Kidney epithelial cell (primary cell): Measurements from ENCODE around the gene STAT5A. TPM values are rescaled to one million over a fixed set of nuclear protein-coding genes. Genes with fewer than 3 reads are reported as not detected.
A peak's percentile ranks its signal among the peaks of the same experiment; 100 is the strongest.
"Not testable (repeated sequence)": the region's sequence is repeated elsewhere in the genome, so short reads cannot be mapped to it uniquely, and the experiment has no call there.

Experiments
- DNase-seq: peaks from one replicate; pipeline ENCODE4 v3.0.0-alpha.2; 2010; ENCODE audit warnings: low read depth
- H3K27me3 ChIP-seq: 2 replicates; pipeline ENCODE4 v1.6.0; 2011; ENCODE audit warnings: low read length; ENCODE audit not compliant: control insufficient read depth, insufficient read depth
- H3K36me3 ChIP-seq: 2 replicates; pipeline ENCODE4 v1.5.1; 2011; ENCODE audit warnings: low read length; ENCODE audit not compliant: control insufficient read depth, insufficient read depth
- H3K4me3 ChIP-seq: 2 replicates; pipeline ENCODE4 v1.5.1; 2011; ENCODE audit warnings: low read depth, mild to moderate bottlenecking, control low read depth, low read length
- CTCF ChIP-seq: IDR thresholded peaks from 2 replicates; pipeline ENCODE4 v1.5.1; 2011; ENCODE audit warnings: mild to moderate bottlenecking, moderate library complexity, low read length, control low read depth, inconsistent platforms; ENCODE audit not compliant: insufficient read depth, poor library complexity, severe bottlenecking
- total RNA-seq: library from RNA; depleted of rRNA; stranded (reverse); fragments of >200 nt; gene quantifications from 2 replicates; pipeline ENCODE4 v1.2.3, GENCODE V29; 2015

The STAT5A gene
- 11.4 and 24.4 TPM in 2 replicates for total RNA-seq

- peak; percentile 37 for DNase-seq
- H3K4me3 ChIP-seq: peak within 1 kb of the TSS; percentile 44
Measured at GRCh38 chr17:42287977-42288802, at the start of gene STAT5A. Gene STAT5A (plus strand): TSS chr17:42288498. CDS start chr17:42289412, 914 bp downstream.

GRCh38 chr17:42239576-42239975, 48.7 kb upstream of the STAT5A start:
- not testable (repeated sequence) for H3K36me3 ChIP-seq, DNase-seq, H3K4me3 ChIP-seq, H3K27me3 ChIP-seq

More at GRCh38 chr17:42287977-42288802, at the start of gene STAT5A:
- Histone ChIP-seq H3K27me3 (peaks cover 3% of the 10 kb centered on the region), H3K36me3 (no peaks in the 10 kb centered on the region)
- no peak for TF ChIP-seq CTCF

- Histone ChIP-seq H3K36me3 (no peaks in the 10 kb centered on the region), H3K27me3 (no peaks in the 10 kb centered on the region), H3K4me3 (no peak overlapping the region)
- no peak for DNase-seq
- no peak for TF ChIP-seq CTCF
Measured at GRCh38 chr17:42240201-42240600, 48.1 kb upstream of the STAT5A start.

- H3K27me3 ChIP-seq, H3K4me3 ChIP-seq, DNase-seq, H3K36me3 ChIP-seq: not testable (repeated sequence)
Measured at GRCh38 chr17:42240863-42241262, 47.4 kb upstream of the STAT5A start.

GRCh38 chr17:42241871-42242270, 46.4 kb upstream of the STAT5A start:
- H3K36me3 ChIP-seq: no peaks in the 10 kb centered on the region
- DNase-seq: no peak
- H3K4me3 ChIP-seq: no peak overlapping the region
- no peaks in the 10 kb centered on the region for H3K27me3 ChIP-seq
- TF ChIP-seq CTCF: no peak

GRCh38 chr17:42243493-42243982, 44.8 kb upstream of the STAT5A start:
- H3K36me3 ChIP-seq: no peaks in the 10 kb centered on the region
- DNase-seq: no peak

GRCh38 chr17:42244116-42244515, 44.2 kb upstream of the STAT5A start:
- not testable (repeated sequence) for H3K36me3 ChIP-seq, H3K27me3 ChIP-seq, DNase-seq, H3K4me3 ChIP-seq

More at GRCh38 chr17:42243493-42243982, 44.8 kb upstream of the STAT5A start:
- no peaks in the 10 kb centered on the region for H3K27me3 ChIP-seq
- TF ChIP-seq CTCF: no peak
- no peak overlapping the region for H3K4me3 ChIP-seq

- not testable (repeated sequence) for H3K4me3 ChIP-seq, H3K27me3 ChIP-seq, DNase-seq, H3K36me3 ChIP-seq
Measured at GRCh38 chr17:42245183-42245582, 43.1 kb upstream of the STAT5A start.
